Tibial nerve (tissue), 4 donors: ENCODE measurements around the gene INSYN2A. TPM values are rescaled to one million over a fixed set of nuclear protein-coding genes. Genes with fewer than 3 reads are reported as not detected.

Experiments
- DNase-seq, 2 donors: peaks; one replicate each; pipeline ENCODE4 v3.0.0-alpha.2; 2019; ENCODE audit warnings: low spot score in 2 of 2
- H3K27ac ChIP-seq, 4 donors: fragments of 200-600 bp; sonication (generic) in 3 of 4; one replicate each; pipeline ENCODE4 v1.5.1; 2017 to 2019; ENCODE audit warnings: mild to moderate bottlenecking in 1 of 4
- H3K27me3 ChIP-seq, 2 donors: fragments of 200-600 bp; sonication (generic) in 1 of 2; one replicate each; pipeline versions ENCODE4 v1.5.1 to v1.6.0; 2017 to 2019
- H3K36me3 ChIP-seq, 3 donors: fragments of 200-600 bp; sonication (generic); one replicate each; pipeline ENCODE4 v1.5.1; 2018 to 2019
- H3K4me1 ChIP-seq, 4 donors: fragments of 200-600 bp; sonication (generic) in 3 of 4; one replicate each; pipeline ENCODE4 v1.5.1; 2017 to 2019
- H3K4me3 ChIP-seq, 4 donors: fragments of 200-600 bp; sonication (generic) in 3 of 4; one replicate each; pipeline ENCODE4 v1.5.1; 2017 to 2019; ENCODE audit warnings: mild to moderate bottlenecking in 1 of 4, moderate library complexity in 1 of 4
- H3K9me3 ChIP-seq, 4 donors: fragments of 200-600 bp; sonication (generic) in 3 of 4; one replicate each; pipeline ENCODE4 v1.5.1; 2017 to 2019
- EP300 ChIP-seq, 2 donors: sonication (generic); formaldehyde crosslinking; IDR thresholded peaks; one replicate each; pipeline ENCODE4 v1.6.1; 2017; ENCODE audit warnings: antibody characterized with exemption in 2 of 2, mild to moderate bottlenecking in 1 of 2
- POLR2A ChIP-seq, 2 donors: fragments of 450-650 bp; IDR thresholded peaks; one replicate each; pipeline ENCODE4 v1.6.1; 2017; ENCODE audit warnings: antibody characterized with exemption in 2 of 2, mild to moderate bottlenecking in 2 of 2, moderate library complexity in 2 of 2
- WGBS, 2 donors: methylation state at CpG; one replicate each; pipeline ENCODE4 v1.1.5; 2018; 5-methylcytosine and 5-hydroxymethylcytosine counted together
- total RNA-seq, 4 donors: library from RNA; depleted of rRNA; stranded (reverse); fragments of >200 nt; gene quantifications; one replicate each; pipeline ENCODE4 v1.1.0, GENCODE V29; 2016
- TF ChIP-seq, protein P1 (sequence below), 5 experiments: fragments of 200-600 bp in 3 of 5; fragments of 450-650 bp in 2 of 5; sonication (generic) in 3 of 5; IDR thresholded peaks; one replicate each; pipeline ENCODE4 v1.5.1; 2016 to 2019; ENCODE audit warnings: antibody characterized with exemption in 5 of 5, mild to moderate bottlenecking in 3 of 5, moderate library complexity in 2 of 5

INSYN2A gene
- total RNA-seq, 4 donors from 2014 or later, result 0.21 to 0.98 (median 0.30) TPM; not detected in 1

DNA sequence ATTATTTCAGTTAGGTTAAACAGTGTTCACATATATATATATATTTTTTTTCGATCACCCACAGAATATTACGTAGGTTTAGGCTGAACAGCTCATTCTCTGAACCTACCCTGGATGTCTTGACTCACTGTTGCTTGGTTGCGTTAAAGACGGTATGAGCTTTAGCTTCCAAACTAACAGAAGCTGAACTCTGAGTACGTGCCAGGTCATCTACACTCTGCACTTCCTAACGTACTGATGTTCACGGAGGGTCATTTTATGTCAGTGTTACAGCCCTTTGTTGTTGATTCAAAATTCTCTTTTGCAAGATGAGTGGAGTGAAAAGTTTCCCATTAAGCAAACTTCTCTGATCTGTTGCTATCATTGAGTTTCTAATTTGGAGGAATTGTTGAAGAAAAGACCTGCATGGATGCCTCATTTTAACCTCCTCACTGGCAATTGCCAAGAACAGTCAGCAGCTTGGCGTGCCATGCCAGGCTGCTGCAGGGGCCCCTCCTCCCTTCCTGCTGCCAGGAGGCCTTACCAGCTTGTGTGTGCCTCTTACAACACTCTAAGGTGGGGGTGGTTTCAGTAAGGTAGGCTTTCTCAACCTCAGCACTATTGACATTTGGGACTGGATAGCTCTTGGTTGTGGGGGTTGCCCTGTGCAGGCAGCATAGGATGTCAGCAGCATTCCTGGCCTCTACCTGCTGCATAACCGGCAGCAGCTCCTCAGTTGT is 44.3 kb downstream of the INSYN2A start:
- H3K9me3 ChIP-seq, result no peaks in the 10 kb centered on the region
- H3K4me1 ChIP-seq, result peaks cover 0 to 6% (median 0%) of the 10 kb centered on the region in 4 donors
- TF ChIP-seq POLR2A (IDR thresholded peaks at IDR 0.05), result no peak
- TF ChIP-seq EP300 (IDR thresholded peaks at IDR 0.05), result no peak
- TF ChIP-seq, protein P1, sequence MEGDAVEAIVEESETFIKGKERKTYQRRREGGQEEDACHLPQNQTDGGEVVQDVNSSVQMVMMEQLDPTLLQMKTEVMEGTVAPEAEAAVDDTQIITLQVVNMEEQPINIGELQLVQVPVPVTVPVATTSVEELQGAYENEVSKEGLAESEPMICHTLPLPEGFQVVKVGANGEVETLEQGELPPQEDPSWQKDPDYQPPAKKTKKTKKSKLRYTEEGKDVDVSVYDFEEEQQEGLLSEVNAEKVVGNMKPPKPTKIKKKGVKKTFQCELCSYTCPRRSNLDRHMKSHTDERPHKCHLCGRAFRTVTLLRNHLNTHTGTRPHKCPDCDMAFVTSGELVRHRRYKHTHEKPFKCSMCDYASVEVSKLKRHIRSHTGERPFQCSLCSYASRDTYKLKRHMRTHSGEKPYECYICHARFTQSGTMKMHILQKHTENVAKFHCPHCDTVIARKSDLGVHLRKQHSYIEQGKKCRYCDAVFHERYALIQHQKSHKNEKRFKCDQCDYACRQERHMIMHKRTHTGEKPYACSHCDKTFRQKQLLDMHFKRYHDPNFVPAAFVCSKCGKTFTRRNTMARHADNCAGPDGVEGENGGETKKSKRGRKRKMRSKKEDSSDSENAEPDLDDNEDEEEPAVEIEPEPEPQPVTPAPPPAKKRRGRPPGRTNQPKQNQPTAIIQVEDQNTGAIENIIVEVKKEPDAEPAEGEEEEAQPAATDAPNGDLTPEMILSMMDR (IDR thresholded peaks at IDR 0.05), result no peak
- H3K36me3 ChIP-seq, result peaks cover 0 to 11% (median 0%) of the 10 kb centered on the region in 3 donors
- no peak overlapping the region for H3K4me3 ChIP-seq
- H3K27me3 ChIP-seq, result no peaks in the 10 kb centered on the region
- no peak for DNase-seq
- no peak overlapping the region for H3K27ac ChIP-seq
- 91% methylated on average over 9 of the region's 9 CpGs for WGBS, 2 donors

DNA sequence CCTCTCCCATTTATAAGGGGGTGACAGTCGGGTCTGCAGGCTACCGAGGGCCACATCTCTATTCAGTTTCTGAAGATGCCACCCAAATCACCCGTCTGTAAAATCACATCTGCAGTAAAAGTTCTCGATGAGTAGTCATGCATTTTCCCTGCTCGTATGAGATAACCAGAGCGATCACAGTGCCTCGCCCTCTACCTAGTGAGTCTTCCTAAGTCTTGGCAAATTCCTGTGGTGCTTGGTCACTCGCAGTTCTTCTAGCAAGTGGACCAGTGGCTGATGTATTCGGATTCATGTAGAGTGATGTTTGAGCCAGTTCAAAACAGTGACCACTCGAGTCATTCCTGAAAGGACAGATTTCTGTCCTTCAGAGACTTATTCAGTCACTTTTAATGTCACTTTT is 44.9 kb downstream of the INSYN2A start:
- TF ChIP-seq EP300 (IDR thresholded peaks at IDR 0.05) (no peak), POLR2A (IDR thresholded peaks at IDR 0.05) (no peak)
- TF ChIP-seq, protein P1 (IDR thresholded peaks at IDR 0.05), result no peak
- DNase-seq, result no peak
- H3K27me3 ChIP-seq, result no peaks in the 10 kb centered on the region
- WGBS, 2 donors, result 95 to 97% methylated on average over 10 of the region's 10 CpGs
- no peak overlapping the region for H3K27ac ChIP-seq
- peaks cover 0 to under 1% (median 0%) of the 10 kb centered on the region in 4 donors for H3K4me1 ChIP-seq
- H3K9me3 ChIP-seq, result no peaks in the 10 kb centered on the region
- no peak overlapping the region for H3K4me3 ChIP-seq
- peaks cover 0 to 12% (median 0%) of the 10 kb centered on the region in 3 donors for H3K36me3 ChIP-seq

DNA sequence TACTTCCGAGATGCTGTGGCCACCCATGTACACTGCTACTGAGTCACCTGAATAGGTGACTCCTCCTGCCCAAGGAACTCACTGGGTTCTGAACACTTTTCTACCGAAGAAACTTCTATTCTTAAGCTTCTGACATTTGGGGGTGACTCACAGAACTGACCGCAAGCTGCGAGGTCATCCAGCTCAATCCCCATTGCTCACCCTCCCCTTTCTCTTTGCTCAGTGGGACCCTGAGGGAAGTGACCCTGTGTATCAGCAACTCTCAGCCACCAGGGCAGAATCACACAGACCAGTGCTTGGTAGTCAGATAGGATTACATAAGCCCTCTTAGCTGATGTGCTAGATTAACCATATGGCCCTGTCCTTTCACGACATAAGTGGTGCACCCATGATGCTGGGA is 46.3 kb downstream of the INSYN2A start:
- TF ChIP-seq EP300 (IDR thresholded peaks at IDR 0.05) (no peak), POLR2A (IDR thresholded peaks at IDR 0.05) (no peak)
- TF ChIP-seq, protein P1 (IDR thresholded peaks at IDR 0.05), result no peak
- H3K4me3 ChIP-seq, result no peak overlapping the region
- no peaks in the 10 kb centered on the region for H3K9me3 ChIP-seq
- H3K27ac ChIP-seq, result no peak overlapping the region
- no peak for DNase-seq
- no peaks in the 10 kb centered on the region for H3K27me3 ChIP-seq
- H3K4me1 ChIP-seq, result no peaks in the 10 kb centered on the region
- WGBS, 2 donors, result 86 to 87% methylated on average over 5 of the region's 5 CpGs
- peaks cover 0 to 15% (median 0%) of the 10 kb centered on the region in 3 donors for H3K36me3 ChIP-seq

DNA sequence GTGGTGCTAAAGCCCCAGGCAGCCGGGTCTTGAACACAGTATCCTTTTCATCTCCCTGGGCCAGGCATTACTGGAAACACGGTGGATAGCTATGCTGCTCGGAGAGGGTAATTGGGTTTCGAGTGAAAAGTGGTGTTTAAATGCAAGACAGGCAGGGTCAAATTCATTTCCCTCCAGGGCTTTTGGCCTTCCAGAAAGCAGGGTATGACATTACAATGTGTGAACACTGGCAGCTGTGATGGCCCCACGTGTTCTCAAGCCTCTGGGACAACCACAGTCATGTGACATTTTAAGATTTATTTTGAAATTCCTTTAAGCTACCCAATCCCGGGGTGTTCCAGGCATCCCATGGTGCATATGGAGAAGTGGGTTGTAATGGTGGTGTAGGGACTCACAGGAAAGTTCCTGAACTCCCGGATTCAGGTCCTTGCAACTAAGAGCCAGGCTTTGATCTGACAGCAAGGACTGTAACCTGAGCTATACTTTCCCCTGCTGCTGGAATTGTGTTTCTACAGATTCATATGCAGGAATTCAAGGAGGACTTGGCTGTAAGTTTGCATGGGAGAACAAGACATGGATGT is 46.8 kb downstream of the INSYN2A start:
- Histone ChIP-seq H3K27ac (no peak overlapping the region), H3K4me1 (no peaks in the 10 kb centered on the region), H3K27me3 (no peaks in the 10 kb centered on the region), H3K9me3 (no peaks in the 10 kb centered on the region), H3K4me3 (no peak overlapping the region), H3K36me3 (peaks cover 0 to 19% (median 0%) of the 10 kb centered on the region in 3 donors)
- DNase-seq, result no peak
- WGBS, 2 donors, result 54 to 62% methylated on average over 7 of the region's 7 CpGs
- TF ChIP-seq POLR2A (IDR thresholded peaks at IDR 0.05) (no peak), EP300 (IDR thresholded peaks at IDR 0.05) (no peak)
- TF ChIP-seq, protein P1 (IDR thresholded peaks at IDR 0.05), result no peak

DNA sequence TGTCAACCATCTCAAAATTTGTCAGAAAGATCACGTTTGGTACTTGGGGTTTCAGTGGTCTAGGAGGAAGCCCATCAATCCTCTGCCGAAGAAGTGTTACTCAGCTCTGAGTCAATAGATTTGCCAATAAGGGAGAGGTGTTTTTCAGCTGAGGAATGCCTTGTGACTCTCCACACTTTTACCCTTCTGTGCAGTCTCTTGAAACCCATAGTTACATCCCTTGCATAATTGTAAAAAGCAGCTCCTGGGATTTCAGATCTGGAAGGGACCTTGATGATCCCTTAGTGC is 47.5 kb downstream of the INSYN2A start:
- WGBS, 2 donors, result 77 to 84% methylated on average over 2 of the region's 2 CpGs
- TF ChIP-seq POLR2A (IDR thresholded peaks at IDR 0.05), result no peak
- TF ChIP-seq EP300 (IDR thresholded peaks at IDR 0.05), result no peak

More for the DNA sequence above, 47.5 kb downstream of the INSYN2A start:
- no peak overlapping the region for H3K4me3 ChIP-seq
- no peaks in the 10 kb centered on the region for H3K4me1 ChIP-seq
- DNase-seq, result no peak
- no peaks in the 10 kb centered on the region for H3K27me3 ChIP-seq
- no peak overlapping the region for H3K27ac ChIP-seq
- H3K9me3 ChIP-seq, result no peaks in the 10 kb centered on the region
- peaks cover 0 to 20% (median 0%) of the 10 kb centered on the region in 3 donors for H3K36me3 ChIP-seq
